ENCODE measurements around the gene CENPX. TPM values are rescaled to one million over a fixed set of nuclear protein-coding genes. Genes with fewer than 3 reads are reported as not detected.

CENPX gene
- total and polyA plus RNA-seq, 2 of the 13 experiments (the other 11 are each of a cell fraction or from before 2014, with no cell fraction given): 92.7 to 170 TPM

DNA sequence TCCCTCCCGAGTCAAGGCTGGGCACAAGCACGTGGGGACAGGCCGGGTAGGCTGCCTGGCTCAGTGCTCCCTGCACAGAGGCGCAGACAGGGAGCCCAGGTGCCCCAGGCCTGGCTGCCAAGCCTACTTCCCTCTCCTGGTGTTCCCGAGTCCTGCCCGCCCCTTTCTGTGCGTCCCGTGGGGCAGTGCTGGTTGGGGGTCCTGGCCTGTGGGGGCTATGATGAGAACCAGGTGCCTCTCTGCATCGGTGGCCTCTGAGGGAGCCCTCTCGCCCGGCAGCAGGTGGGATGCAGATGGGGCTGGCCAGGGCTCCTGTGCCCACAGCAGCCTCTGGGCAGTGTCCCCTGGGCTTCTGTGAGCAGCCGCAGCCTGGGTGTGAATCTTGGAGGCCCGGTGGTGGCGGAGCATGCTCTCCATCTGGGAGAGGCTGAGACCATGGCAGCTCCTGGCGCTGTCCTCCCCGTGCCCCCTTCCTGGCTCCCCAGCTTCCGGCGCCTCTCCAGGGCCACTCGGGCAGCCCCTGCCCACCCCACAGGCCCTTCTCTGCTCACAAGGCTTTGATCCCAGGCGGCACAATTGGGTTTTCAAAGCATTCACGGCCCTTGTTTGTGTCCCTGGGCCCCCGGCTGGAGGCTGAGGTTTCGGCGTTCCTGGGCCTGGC is 7.2 kb downstream of the CENPX start (continued):
- TF ChIP-seq ZSCAN12 (CRISPR knock-in tag; IDR thresholded peaks at IDR 0.05): no peak
- TF ChIP-seq SRSF9 (IDR thresholded peaks at IDR 0.05; ENCODE audit: borderline replicate concordance, insufficient read depth, low read depth, low read length, poor library complexity, severe bottlenecking): no peak
- TF ChIP-seq, protein P1, sequence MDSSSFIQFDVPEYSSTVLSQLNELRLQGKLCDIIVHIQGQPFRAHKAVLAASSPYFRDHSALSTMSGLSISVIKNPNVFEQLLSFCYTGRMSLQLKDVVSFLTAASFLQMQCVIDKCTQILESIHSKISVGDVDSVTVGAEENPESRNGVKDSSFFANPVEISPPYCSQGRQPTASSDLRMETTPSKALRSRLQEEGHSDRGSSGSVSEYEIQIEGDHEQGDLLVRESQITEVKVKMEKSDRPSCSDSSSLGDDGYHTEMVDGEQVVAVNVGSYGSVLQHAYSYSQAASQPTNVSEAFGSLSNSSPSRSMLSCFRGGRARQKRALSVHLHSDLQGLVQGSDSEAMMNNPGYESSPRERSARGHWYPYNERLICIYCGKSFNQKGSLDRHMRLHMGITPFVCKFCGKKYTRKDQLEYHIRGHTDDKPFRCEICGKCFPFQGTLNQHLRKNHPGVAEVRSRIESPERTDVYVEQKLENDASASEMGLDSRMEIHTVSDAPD (CRISPR knock-in tag; IDR thresholded peaks at IDR 0.05): no peak
- TF ChIP-seq ZNF235 (CRISPR knock-in tag; IDR thresholded peaks at IDR 0.05; ENCODE audit: borderline replicate concordance): no peak
- TF ChIP-seq, protein P2, sequence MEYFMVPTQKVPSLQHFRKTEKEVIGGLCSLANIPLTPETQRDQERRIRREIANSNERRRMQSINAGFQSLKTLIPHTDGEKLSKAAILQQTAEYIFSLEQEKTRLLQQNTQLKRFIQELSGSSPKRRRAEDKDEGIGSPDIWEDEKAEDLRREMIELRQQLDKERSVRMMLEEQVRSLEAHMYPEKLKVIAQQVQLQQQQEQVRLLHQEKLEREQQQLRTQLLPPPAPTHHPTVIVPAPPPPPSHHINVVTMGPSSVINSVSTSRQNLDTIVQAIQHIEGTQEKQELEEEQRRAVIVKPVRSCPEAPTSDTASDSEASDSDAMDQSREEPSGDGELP (IDR thresholded peaks at IDR 0.05; ENCODE audit: borderline replicate concordance, low read depth): peak; percentile 68; the same call in 1 of the 2 replicates
- TF ChIP-seq, protein P3, sequence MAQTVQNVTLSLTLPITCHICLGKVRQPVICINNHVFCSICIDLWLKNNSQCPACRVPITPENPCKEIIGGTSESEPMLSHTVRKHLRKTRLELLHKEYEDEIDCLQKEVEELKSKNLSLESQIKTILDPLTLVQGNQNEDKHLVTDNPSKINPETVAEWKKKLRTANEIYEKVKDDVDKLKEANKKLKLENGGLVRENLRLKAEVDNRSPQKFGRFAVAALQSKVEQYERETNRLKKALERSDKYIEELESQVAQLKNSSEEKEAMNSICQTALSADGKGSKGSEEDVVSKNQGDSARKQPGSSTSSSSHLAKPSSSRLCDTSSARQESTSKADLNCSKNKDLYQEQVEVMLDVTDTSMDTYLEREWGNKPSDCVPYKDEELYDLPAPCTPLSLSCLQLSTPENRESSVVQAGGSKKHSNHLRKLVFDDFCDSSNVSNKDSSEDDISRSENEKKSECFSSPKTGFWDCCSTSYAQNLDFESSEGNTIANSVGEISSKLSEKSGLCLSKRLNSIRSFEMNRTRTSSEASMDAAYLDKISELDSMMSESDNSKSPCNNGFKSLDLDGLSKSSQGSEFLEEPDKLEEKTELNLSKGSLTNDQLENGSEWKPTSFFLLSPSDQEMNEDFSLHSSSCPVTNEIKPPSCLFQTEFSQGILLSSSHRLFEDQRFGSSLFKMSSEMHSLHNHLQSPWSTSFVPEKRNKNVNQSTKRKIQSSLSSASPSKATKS (CRISPR knock-in tag; IDR thresholded peaks at IDR 0.05): no peak
- TF ChIP-seq ZNF598 (CRISPR knock-in tag; IDR thresholded peaks at IDR 0.05; ENCODE audit: borderline replicate concordance): no peak
- TF ChIP-seq ERF (CRISPR knock-in tag; IDR thresholded peaks at IDR 0.05): 0 out of 2 replicates have a peak, but pooled peaks have one; percentile 18
- no peak for TF ChIP-seq ZNF296 (CRISPR knock-in tag; conservative IDR thresholded peaks at IDR 0.05)
- TF ChIP-seq ATRX (CRISPR knock-in tag; IDR thresholded peaks at IDR 0.05; ENCODE audit: borderline replicate concordance): no peak
- peak; percentile 13 for TF ChIP-seq TAF15 (IDR thresholded peaks at IDR 0.05; ENCODE audit: low read depth, low read length, poor library complexity, severe bottlenecking)
- 0 out of 2 replicates have a peak, but pooled peaks have one; percentile 38 for TF ChIP-seq ZNF550 (CRISPR knock-in tag; IDR thresholded peaks at IDR 0.05; ENCODE audit: borderline replicate concordance)
- TF ChIP-seq TBX2 (CRISPR knock-in tag; IDR thresholded peaks at IDR 0.05; ENCODE audit: borderline replicate concordance): peak; percentile 79
- no peak for TF ChIP-seq ZFYVE20 (CRISPR knock-in tag; IDR thresholded peaks at IDR 0.05; ENCODE audit: borderline replicate concordance, low read depth)
- TF ChIP-seq ETV6 (CRISPR knock-in tag; conservative IDR thresholded peaks at IDR 0.05): no peak
- TF ChIP-seq HNRNPUL1 (IDR thresholded peaks at IDR 0.05; ENCODE audit: low read depth, low read length): no peak
- TF ChIP-seq ZNF556 (CRISPR knock-in tag; IDR thresholded peaks at IDR 0.05; ENCODE audit: borderline replicate concordance): no peak
- TF ChIP-seq, protein P4, sequence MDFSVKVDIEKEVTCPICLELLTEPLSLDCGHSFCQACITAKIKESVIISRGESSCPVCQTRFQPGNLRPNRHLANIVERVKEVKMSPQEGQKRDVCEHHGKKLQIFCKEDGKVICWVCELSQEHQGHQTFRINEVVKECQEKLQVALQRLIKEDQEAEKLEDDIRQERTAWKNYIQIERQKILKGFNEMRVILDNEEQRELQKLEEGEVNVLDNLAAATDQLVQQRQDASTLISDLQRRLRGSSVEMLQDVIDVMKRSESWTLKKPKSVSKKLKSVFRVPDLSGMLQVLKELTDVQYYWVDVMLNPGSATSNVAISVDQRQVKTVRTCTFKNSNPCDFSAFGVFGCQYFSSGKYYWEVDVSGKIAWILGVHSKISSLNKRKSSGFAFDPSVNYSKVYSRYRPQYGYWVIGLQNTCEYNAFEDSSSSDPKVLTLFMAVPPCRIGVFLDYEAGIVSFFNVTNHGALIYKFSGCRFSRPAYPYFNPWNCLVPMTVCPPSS (IDR thresholded peaks at IDR 0.05): no peak
- TF ChIP-seq, protein P5, sequence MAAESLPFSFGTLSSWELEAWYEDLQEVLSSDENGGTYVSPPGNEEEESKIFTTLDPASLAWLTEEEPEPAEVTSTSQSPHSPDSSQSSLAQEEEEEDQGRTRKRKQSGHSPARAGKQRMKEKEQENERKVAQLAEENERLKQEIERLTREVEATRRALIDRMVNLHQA (CRISPR knock-in tag; IDR thresholded peaks at IDR 0.05): no peak
- TF ChIP-seq, protein P6, sequence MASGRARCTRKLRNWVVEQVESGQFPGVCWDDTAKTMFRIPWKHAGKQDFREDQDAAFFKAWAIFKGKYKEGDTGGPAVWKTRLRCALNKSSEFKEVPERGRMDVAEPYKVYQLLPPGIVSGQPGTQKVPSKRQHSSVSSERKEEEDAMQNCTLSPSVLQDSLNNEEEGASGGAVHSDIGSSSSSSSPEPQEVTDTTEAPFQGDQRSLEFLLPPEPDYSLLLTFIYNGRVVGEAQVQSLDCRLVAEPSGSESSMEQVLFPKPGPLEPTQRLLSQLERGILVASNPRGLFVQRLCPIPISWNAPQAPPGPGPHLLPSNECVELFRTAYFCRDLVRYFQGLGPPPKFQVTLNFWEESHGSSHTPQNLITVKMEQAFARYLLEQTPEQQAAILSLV (CRISPR knock-in tag; IDR thresholded peaks at IDR 0.05; ENCODE audit: borderline replicate concordance): no peak
- TF ChIP-seq NFE2 (CRISPR knock-in tag; IDR thresholded peaks at IDR 0.05): no peak
- TF ChIP-seq ZNF577 (CRISPR knock-in tag; IDR thresholded peaks at IDR 0.05; ENCODE audit: borderline replicate concordance, low read depth): no peak

All from HepG2 (cell line).